Heart left ventricle (tissue), 13 donors: ENCODE measurements around the gene DKKL1.

Source experiments
- POLR2A ChIP-seq, 2 donors: fragments of 450-650 bp; IDR thresholded peaks; one replicate each; pipeline ENCODE4 v1.6.1; 2017; ENCODE audit warnings: antibody characterized with exemption in 2 of 2, mild to moderate bottlenecking in 2 of 2, moderate library complexity in 2 of 2
- TF ChIP-seq, protein P1 (sequence below), 12 donors: fragments of 200-600 bp; sonication (generic) in 4 of 12; IDR thresholded peaks; one replicate each; pipeline versions ENCODE4 v1.5.0 to v1.8.0; 2018 to 2022; ENCODE audit warnings: antibody characterized with exemption in 12 of 12, mild to moderate bottlenecking in 5 of 12
- donor health status: ischemic (EF 13 %, LVEDD 7.1; RV severe dilation, severe dysfunction).
- donor health status: DM: no; HTN: yes; CAD: no.
- donor health status: DM: no; HTN: no; CAD: no.
- donor health status: ischemic (EF 25% LVEDD 6.9; RV normal size, moderate dysfunction).
- donor health status: ischemic (EF 25% LVEDD 5.7; RV mildly dilated, moderate dysfunction).
- donor health status: ischemic (EF 35%, LVEDD 5.7; RV mildly dilated, moderate dysfunction).
- donor health status: nonischemic (EF 11% LVEDD 7.7; RV severe dilation, severe dysfunction).
- donor health status: DM: yes; HTN: yes; CAD: no.
- donor health status: PGD.
- donor health status: ischemic (EF 29% LVEDD 5.4; RV normal size, mild dysfunction).
- donor health status: nonischemic (EF 23%, LVEDD 6.1; RV moderate dilation, normal function).

GRCh38 chr19:49421039-49421877 lies 57.6 kb downstream of the DKKL1 start:
- TF ChIP-seq, protein P1, sequence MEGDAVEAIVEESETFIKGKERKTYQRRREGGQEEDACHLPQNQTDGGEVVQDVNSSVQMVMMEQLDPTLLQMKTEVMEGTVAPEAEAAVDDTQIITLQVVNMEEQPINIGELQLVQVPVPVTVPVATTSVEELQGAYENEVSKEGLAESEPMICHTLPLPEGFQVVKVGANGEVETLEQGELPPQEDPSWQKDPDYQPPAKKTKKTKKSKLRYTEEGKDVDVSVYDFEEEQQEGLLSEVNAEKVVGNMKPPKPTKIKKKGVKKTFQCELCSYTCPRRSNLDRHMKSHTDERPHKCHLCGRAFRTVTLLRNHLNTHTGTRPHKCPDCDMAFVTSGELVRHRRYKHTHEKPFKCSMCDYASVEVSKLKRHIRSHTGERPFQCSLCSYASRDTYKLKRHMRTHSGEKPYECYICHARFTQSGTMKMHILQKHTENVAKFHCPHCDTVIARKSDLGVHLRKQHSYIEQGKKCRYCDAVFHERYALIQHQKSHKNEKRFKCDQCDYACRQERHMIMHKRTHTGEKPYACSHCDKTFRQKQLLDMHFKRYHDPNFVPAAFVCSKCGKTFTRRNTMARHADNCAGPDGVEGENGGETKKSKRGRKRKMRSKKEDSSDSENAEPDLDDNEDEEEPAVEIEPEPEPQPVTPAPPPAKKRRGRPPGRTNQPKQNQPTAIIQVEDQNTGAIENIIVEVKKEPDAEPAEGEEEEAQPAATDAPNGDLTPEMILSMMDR (IDR thresholded peaks at IDR 0.05) = no peak
- no peak for TF ChIP-seq POLR2A (IDR thresholded peaks at IDR 0.05)
